ENCODE data around the gene RAPGEF5.

DNA sequence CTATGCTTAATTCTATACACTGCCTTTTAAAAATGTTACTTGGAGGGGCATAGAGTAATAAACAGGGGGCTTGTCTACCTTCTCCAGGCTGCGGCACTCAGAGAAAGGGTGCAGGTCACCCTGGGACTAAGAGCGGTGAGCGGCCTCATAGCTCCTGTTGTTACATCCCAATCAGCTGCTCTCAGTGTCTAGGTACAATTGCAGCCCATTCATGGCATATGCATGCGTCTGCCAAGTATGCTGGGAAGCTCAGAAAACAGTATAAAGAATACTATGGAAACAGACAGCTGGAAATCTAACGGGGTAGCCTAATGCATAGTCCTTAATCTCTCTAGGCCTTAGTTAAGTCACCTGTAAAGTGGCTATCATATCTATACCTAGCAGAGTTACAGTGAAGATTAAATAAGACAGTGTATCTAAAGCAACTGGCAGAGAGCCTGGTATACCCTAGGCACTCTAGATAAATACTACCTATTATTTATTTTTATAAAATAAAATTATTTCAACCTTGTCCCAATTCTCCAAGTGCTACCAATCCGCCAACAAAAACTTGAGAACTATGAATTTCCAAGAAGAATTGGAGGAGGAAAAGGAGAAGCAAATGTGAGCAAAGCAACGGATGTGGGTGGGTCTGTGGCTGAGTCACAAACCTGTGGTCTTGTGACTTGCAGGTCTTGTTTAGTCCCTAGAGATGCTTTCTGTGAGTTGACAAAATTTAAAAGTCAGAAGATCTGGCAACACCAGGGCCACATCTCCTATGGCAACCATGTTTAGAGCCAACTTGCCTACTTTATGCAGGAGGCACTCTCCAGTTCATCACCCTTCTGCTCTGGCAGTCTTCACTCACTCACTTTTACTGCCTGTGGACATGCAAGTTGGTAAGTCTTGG, 183.0 kb downstream of the RAPGEF5 start:
- TF ChIP-seq, protein P1, sequence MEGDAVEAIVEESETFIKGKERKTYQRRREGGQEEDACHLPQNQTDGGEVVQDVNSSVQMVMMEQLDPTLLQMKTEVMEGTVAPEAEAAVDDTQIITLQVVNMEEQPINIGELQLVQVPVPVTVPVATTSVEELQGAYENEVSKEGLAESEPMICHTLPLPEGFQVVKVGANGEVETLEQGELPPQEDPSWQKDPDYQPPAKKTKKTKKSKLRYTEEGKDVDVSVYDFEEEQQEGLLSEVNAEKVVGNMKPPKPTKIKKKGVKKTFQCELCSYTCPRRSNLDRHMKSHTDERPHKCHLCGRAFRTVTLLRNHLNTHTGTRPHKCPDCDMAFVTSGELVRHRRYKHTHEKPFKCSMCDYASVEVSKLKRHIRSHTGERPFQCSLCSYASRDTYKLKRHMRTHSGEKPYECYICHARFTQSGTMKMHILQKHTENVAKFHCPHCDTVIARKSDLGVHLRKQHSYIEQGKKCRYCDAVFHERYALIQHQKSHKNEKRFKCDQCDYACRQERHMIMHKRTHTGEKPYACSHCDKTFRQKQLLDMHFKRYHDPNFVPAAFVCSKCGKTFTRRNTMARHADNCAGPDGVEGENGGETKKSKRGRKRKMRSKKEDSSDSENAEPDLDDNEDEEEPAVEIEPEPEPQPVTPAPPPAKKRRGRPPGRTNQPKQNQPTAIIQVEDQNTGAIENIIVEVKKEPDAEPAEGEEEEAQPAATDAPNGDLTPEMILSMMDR (IDR thresholded peaks at IDR 0.05), result no peak
- TF ChIP-seq POLR2A (IDR thresholded peaks at IDR 0.05), result no peak
